Activated T-cell treated with anti-CD3 and anti-CD28 coated beads, Interleukin-2, amount 50 U/mL, for 72 hours (primary cell): ENCODE results near the gene WDR86. TPM values are rescaled to one million over a fixed set of nuclear protein-coding genes. Genes with fewer than 3 reads are reported as not detected.
A peak's percentile ranks its signal among the peaks of the same experiment; 100 is the strongest.

Source experiments
- ATAC-seq, 2 donors: fragments of 150-1000 bp; cut with Tn5 transposase; replicated peaks in 1 of 2; 2 replicates each; pipeline ENCODE4 v1.10.0; 2021; ENCODE audit warnings: moderate library complexity in 2 of 2, mild to moderate bottlenecking in 1 of 2
- DNase-seq, 2 donors: peaks; one replicate each; pipeline ENCODE4 v3.0.0; 2021 to 2022; ENCODE audit warnings: mixed read lengths in 1 of 2
- H3K27ac Mint-ChIP-seq: one replicate; pipeline ENCODE4 v1.8.0; 2022; ENCODE audit warnings: mild to moderate bottlenecking, moderate library complexity, mixed read lengths
- H3K27me3 Mint-ChIP-seq: one replicate; pipeline ENCODE4 v1.8.0; 2022; ENCODE audit warnings: low read depth, mixed read lengths
- H3K36me3 Mint-ChIP-seq, 2 donors: one replicate each; pipeline ENCODE4 v1.8.0; 2022; ENCODE audit warnings: mixed read lengths in 2 of 2, mild to moderate bottlenecking in 1 of 2; ENCODE audit not compliant: insufficient read depth in 2 of 2
- H3K4me1 Mint-ChIP-seq: one replicate; pipeline ENCODE4 v1.8.0; 2022; ENCODE audit warnings: low read depth, mixed read lengths
- H3K4me3 Mint-ChIP-seq, 2 donors: one replicate each; pipeline ENCODE4 v1.8.0; 2022; ENCODE audit warnings: mild to moderate bottlenecking in 2 of 2, mixed read lengths in 2 of 2, moderate library complexity in 2 of 2
- H3K9me3 Mint-ChIP-seq, 2 donors: one replicate each; pipeline ENCODE4 v1.8.0; 2022; ENCODE audit warnings: mixed read lengths in 2 of 2
- total RNA-seq, 2 donors: library from RNA; stranded (reverse); gene quantifications; one replicate each; pipeline ENCODE4 v1.2.3, GENCODE V29; 2022

The WDR86 gene
- total RNA-seq, 2 donors from 2014 or later, result 0.53 to 1.0 TPM

GRCh38 chr7:151386301-151387160 lies 23.3 kb downstream of the WDR86 start:
- Mint-ChIP-seq H3K9me3 (no peaks in the 10 kb centered on the region), H3K4me1 (no peaks in the 10 kb centered on the region), H3K27ac (no peak overlapping the region), H3K27me3 (peaks cover 25% of the 10 kb centered on the region), H3K36me3 (no peaks in the 10 kb centered on the region), H3K4me3 (no peak overlapping the region)
- DNase-seq (no peak), ATAC-seq (no peak)

GRCh38 chr7:151385626-151386300 lies 24.1 kb downstream of the WDR86 start:
- Mint-ChIP-seq H3K36me3 (no peaks in the 10 kb centered on the region), H3K27me3 (peaks cover 25% of the 10 kb centered on the region), H3K4me1 (no peaks in the 10 kb centered on the region), H3K4me3 (no peak overlapping the region), H3K27ac (no peak overlapping the region), H3K9me3 (no peaks in the 10 kb centered on the region)
- no peak for ATAC-seq
- DNase-seq, result no peak

- Mint-ChIP-seq H3K27ac (no peak overlapping the region), H3K36me3 (no peaks in the 10 kb centered on the region), H3K9me3 (no peaks in the 10 kb centered on the region), H3K4me1 (no peaks in the 10 kb centered on the region), H3K27me3 (peaks cover 25% of the 10 kb centered on the region), H3K4me3 (no peak overlapping the region)
- ATAC-seq (no peak), DNase-seq (no peak)
Measured at GRCh38 chr7:151384776-151385625, 24.8 kb downstream of the WDR86 start.

GRCh38 chr7:151384352-151384697 lies 25.5 kb downstream of the WDR86 start:
- Mint-ChIP-seq H3K9me3 (no peaks in the 10 kb centered on the region), H3K36me3 (no peaks in the 10 kb centered on the region), H3K27ac (no peak overlapping the region), H3K27me3 (peaks cover 25% of the 10 kb centered on the region), H3K4me3 (no peak overlapping the region), H3K4me1 (no peaks in the 10 kb centered on the region)
- DNase-seq (no peak), ATAC-seq (no peak)

- Mint-ChIP-seq H3K4me1 (no peaks in the 10 kb centered on the region), H3K9me3 (no peaks in the 10 kb centered on the region), H3K4me3 (no peak overlapping the region), H3K27ac (no peak overlapping the region), H3K36me3 (no peaks in the 10 kb centered on the region), H3K27me3 (peaks cover 25% of the 10 kb centered on the region)
- DNase-seq (no peak), ATAC-seq (no peak)
Measured at GRCh38 chr7:151383638-151384351, 26.0 kb downstream of the WDR86 start.

- H3K4me3 Mint-ChIP-seq, result peak overlapping the region; percentile 80 to 85
- DNase-seq, result peak; percentile 24 to 29
- no peaks in the 10 kb centered on the region for H3K4me1 Mint-ChIP-seq
- peaks cover 0 to 1% of the 10 kb centered on the region in 2 donors for H3K36me3 Mint-ChIP-seq
- ATAC-seq, result peak; percentile 32 to 40
- peaks cover 25% of the 10 kb centered on the region for H3K27me3 Mint-ChIP-seq
- no peaks in the 10 kb centered on the region for H3K9me3 Mint-ChIP-seq
- H3K27ac Mint-ChIP-seq, result no peak overlapping the region
Measured at GRCh38 chr7:151382079-151382885, 27.6 kb downstream of the WDR86 start.

GRCh38 chr7:151381348-151382078 lies 28.3 kb downstream of the WDR86 start:
- peaks cover 0 to 1% of the 10 kb centered on the region in 2 donors for H3K36me3 Mint-ChIP-seq
- no peak overlapping the region for H3K27ac Mint-ChIP-seq
- DNase-seq (peak; percentile 13 to 20), ATAC-seq (peak; percentile 57)
- H3K9me3 Mint-ChIP-seq, result no peaks in the 10 kb centered on the region
- peak overlapping the region; percentile 80 to 85 for H3K4me3 Mint-ChIP-seq
- no peaks in the 10 kb centered on the region for H3K4me1 Mint-ChIP-seq
- peaks cover 25% of the 10 kb centered on the region for H3K27me3 Mint-ChIP-seq

GRCh38 chr7:151381098-151381347 lies 28.8 kb downstream of the WDR86 start:
- no peaks in the 10 kb centered on the region for H3K9me3 Mint-ChIP-seq
- no peak for ATAC-seq

GRCh38 chr7:151380199-151381097 lies 29.4 kb downstream of the WDR86 start:
- Mint-ChIP-seq H3K4me3 (peak overlapping the region; percentile 60 to 65), H3K4me1 (no peaks in the 10 kb centered on the region)
- no peak for ATAC-seq

More at GRCh38 chr7:151381098-151381347, 28.8 kb downstream of the WDR86 start:
- DNase-seq, result no peak
- Mint-ChIP-seq H3K36me3 (peaks cover 0 to 1% of the 10 kb centered on the region in 2 donors), H3K27me3 (peaks cover 25% of the 10 kb centered on the region), H3K4me1 (no peaks in the 10 kb centered on the region), H3K27ac (no peak overlapping the region), H3K4me3 (peak overlapping the region; percentile 60 to 65)

GRCh38 chr7:151379534-151380198 lies 30.2 kb downstream of the WDR86 start:
- H3K27ac Mint-ChIP-seq, result no peak overlapping the region
- peaks cover 23% of the 10 kb centered on the region for H3K27me3 Mint-ChIP-seq
- DNase-seq (no peak), ATAC-seq (no peak)
- H3K9me3 Mint-ChIP-seq, result no peaks in the 10 kb centered on the region
- H3K36me3 Mint-ChIP-seq, result peaks cover 0 to 1% of the 10 kb centered on the region in 2 donors
- no peaks in the 10 kb centered on the region for H3K4me1 Mint-ChIP-seq
- H3K4me3 Mint-ChIP-seq, result no peak overlapping the region

More at GRCh38 chr7:151380199-151381097, 29.4 kb downstream of the WDR86 start:
- H3K27ac Mint-ChIP-seq, result no peak overlapping the region
- H3K9me3 Mint-ChIP-seq, result no peaks in the 10 kb centered on the region
- H3K27me3 Mint-ChIP-seq, result peaks cover 25% of the 10 kb centered on the region
- H3K36me3 Mint-ChIP-seq, result peaks cover 0 to 1% of the 10 kb centered on the region in 2 donors
- no peak for DNase-seq
